ENCODE data around the gene ZNF691. TPM values are rescaled to one million over a fixed set of nuclear protein-coding genes. Genes with fewer than 3 reads are reported as not detected.

Gene ZNF691
- 22.6 and 24.3 TPM in 2 replicates for total RNA-seq
- 18.6 and 25.9 TPM in 2 replicates for polyA plus RNA-seq

DNA sequence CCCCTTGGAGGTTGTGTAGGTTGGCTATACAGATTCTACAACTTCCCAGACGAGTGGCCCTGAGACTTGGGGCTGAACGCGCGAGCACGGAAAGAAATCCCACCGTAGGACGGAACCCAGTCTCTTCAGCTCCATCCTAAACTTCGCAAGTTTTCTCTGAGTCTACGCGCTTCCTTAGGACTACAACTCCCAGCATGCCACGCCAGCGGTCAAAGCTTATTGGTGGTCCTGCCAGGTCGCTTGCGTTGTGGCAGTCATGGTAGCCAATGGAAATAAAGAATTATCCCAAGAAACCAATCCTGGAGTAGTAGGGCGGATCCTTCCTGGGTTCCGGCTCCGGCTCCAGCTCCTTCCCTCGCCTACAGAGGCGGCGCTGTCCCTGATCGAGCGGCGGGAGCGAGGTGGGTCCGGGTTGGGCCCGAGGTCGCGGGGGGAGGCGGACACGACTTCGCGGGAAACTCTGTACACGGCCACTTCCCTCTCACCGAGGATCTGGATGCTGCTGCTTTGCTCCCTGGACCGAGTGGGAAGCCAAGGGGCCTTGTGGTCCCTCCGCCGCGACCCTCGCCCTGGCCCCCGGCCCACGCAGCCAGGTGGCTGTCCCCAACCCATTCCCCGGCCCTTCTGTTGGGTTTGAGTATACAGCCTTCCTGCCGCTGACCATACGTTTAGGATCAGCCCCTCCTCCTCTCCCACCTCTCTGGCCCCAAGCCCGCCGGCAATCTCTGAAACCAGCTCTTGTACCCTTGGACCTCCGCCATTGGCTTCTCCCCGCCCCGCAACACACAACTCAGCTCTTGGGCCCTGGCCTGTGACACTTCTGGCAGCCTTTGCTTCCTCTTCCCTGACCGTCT, at the start of gene ZNF691:
ZNF691 (plus strand) TSS at position 357 of the 854 bp plus-strand sequence. CDS start 3,046 bp downstream, outside the sequence.
- no peaks in the 10 kb centered on the region for H3K27me3 ChIP-seq
- peaks cover 5% of the 10 kb centered on the region for H3K4me1 ChIP-seq (ENCODE audit: low read depth)
- DNase-seq (ENCODE audit: low read depth in 1 of 2, low spot score in 1 of 2) = peak; percentile 97 to 98
- H3K4me3 ChIP-seq = peak within 1 kb of the TSS; percentile 60
- TF ChIP-seq, protein P1, sequence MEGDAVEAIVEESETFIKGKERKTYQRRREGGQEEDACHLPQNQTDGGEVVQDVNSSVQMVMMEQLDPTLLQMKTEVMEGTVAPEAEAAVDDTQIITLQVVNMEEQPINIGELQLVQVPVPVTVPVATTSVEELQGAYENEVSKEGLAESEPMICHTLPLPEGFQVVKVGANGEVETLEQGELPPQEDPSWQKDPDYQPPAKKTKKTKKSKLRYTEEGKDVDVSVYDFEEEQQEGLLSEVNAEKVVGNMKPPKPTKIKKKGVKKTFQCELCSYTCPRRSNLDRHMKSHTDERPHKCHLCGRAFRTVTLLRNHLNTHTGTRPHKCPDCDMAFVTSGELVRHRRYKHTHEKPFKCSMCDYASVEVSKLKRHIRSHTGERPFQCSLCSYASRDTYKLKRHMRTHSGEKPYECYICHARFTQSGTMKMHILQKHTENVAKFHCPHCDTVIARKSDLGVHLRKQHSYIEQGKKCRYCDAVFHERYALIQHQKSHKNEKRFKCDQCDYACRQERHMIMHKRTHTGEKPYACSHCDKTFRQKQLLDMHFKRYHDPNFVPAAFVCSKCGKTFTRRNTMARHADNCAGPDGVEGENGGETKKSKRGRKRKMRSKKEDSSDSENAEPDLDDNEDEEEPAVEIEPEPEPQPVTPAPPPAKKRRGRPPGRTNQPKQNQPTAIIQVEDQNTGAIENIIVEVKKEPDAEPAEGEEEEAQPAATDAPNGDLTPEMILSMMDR (IDR thresholded peaks at IDR 0.05; ENCODE audit: low read depth, low read length) = peak; percentile 52
- peak within 1 kb of the TSS; percentile 51 for H3K27ac ChIP-seq
- H3K36me3 ChIP-seq = peaks cover 8% of the 10 kb centered on the region
- H3K9me3 ChIP-seq (ENCODE audit: low read depth) = no peaks in the 10 kb centered on the region

DNA sequence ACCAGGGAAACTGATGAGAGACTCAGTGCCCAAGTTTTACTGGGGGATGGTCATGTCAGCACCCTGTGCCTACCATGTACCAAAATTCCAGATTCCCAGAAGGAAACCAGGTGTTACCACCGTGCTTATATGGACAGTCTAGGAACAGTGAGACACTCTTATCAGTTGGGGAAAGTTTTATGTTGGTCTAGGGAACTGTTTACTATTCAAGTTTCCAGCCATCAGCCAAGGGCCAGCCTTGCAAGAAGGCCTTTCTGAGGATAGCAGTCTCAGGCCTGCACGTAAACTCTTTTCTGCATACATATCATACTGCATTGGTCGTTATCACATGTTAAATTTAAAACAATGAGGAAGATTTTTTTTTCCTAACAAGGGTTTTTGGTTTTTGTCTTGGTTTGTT, 49.0 kb upstream of the ZNF691 start:
- Histone ChIP-seq H3K36me3 (no peaks in the 10 kb centered on the region), H3K9me3 (ENCODE audit: low read depth) (no peaks in the 10 kb centered on the region), H3K27me3 (no peaks in the 10 kb centered on the region), H3K4me1 (ENCODE audit: low read depth) (no peaks in the 10 kb centered on the region), H3K27ac (no peak overlapping the region), H3K4me3 (no peak overlapping the region)
- TF ChIP-seq, protein P1 (IDR thresholded peaks at IDR 0.05; ENCODE audit: low read depth, low read length) = no peak
- no peak for DNase-seq (ENCODE audit: low read depth in 1 of 2, low spot score in 1 of 2)

DNA sequence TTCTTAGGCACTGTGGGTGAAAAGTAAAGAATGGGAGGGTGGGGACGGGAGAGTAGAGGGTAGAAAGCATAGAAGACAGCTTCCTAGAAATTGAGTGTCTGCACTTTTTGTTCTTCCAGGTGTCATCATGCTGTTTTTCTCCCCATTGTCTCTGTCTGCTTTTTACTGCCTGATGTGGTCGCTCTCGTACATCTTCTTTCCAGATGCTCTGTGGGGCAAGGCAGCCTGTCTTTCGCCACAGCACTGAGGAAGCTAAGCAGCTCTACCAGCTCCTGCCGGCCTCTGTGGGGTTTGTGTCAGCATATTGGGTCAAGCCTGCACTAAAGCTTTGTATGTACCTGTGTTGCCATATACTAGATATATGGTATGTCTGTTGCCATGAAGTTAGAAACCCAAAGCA, 48.4 kb upstream of the ZNF691 start:
- no peak for DNase-seq (ENCODE audit: low read depth in 1 of 2, low spot score in 1 of 2)
- Histone ChIP-seq H3K27ac (no peak overlapping the region), H3K4me1 (ENCODE audit: low read depth) (no peaks in the 10 kb centered on the region), H3K36me3 (no peaks in the 10 kb centered on the region), H3K9me3 (ENCODE audit: low read depth) (no peaks in the 10 kb centered on the region), H3K27me3 (no peaks in the 10 kb centered on the region), H3K4me3 (no peak overlapping the region)
- TF ChIP-seq, protein P1 (IDR thresholded peaks at IDR 0.05; ENCODE audit: low read depth, low read length) = no peak

DNA sequence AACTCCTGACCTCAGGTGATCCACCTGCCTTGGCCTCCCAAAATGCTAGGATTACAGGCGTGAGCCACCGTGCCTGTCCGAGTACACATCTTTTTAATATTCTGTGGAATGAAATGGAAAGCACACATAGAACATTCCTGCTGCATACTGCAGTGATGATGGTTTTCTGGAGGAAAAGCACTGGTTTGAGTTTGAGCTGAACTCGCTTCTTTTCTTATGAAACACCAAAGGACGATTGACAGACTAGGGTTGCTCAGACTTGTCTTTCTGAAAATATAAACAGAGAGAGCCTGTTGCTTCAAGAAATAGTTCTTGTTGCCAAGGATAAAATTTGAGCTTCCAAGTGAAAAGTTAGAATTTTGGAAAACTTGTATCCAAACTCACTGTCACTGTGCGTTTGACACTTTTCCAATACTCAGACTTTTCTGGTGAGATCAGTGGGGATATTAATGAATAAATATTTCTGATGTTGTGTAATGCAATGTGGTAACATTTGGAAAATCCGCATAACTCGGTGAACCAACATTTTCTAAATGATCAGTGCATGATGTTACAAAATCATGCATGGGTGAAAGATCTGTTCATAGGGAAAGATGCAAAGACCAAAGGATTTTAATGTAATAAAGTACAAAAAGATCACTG, 44.5 kb upstream of the ZNF691 start:
- DNase-seq (ENCODE audit: low read depth in 1 of 2, low spot score in 1 of 2) = no peak
- Histone ChIP-seq H3K27ac (no peak overlapping the region), H3K9me3 (ENCODE audit: low read depth) (no peaks in the 10 kb centered on the region), H3K4me3 (no peak overlapping the region), H3K27me3 (no peaks in the 10 kb centered on the region), H3K36me3 (no peaks in the 10 kb centered on the region), H3K4me1 (ENCODE audit: low read depth) (no peaks in the 10 kb centered on the region)
- TF ChIP-seq, protein P1 (IDR thresholded peaks at IDR 0.05; ENCODE audit: low read depth, low read length) = no peak

- TF ChIP-seq, protein P1 (IDR thresholded peaks at IDR 0.05; ENCODE audit: low read depth, low read length) = no peak
- no peaks in the 10 kb centered on the region for H3K36me3 ChIP-seq
- no peaks in the 10 kb centered on the region for H3K27me3 ChIP-seq
- H3K4me3 ChIP-seq = no peak overlapping the region
- no peak overlapping the region for H3K27ac ChIP-seq
- H3K9me3 ChIP-seq (ENCODE audit: low read depth) = no peaks in the 10 kb centered on the region
- no peak for DNase-seq (ENCODE audit: low read depth in 1 of 2, low spot score in 1 of 2)
- H3K4me1 ChIP-seq (ENCODE audit: low read depth) = no peaks in the 10 kb centered on the region
Measured at GRCh38 chr1:42806171-42806570, 40.2 kb upstream of the ZNF691 start.

Data from cardiac muscle cell (in vitro differentiated cells and primary cell).